Measurements from ENCODE around the gene SCUBE1.

Gene SCUBE1

GRCh38 chr22:43158778-43159483, 184.2 kb downstream of the SCUBE1 start:
- TF ChIP-seq ZNF274 (IDR thresholded peaks at IDR 0.05; ENCODE audit: low read depth, low read length) (no peak), YY1 (IDR thresholded peaks at IDR 0.05; ENCODE audit: insufficient read depth, insufficient read length) (no peak), SUZ12 (IDR thresholded peaks at IDR 0.05; ENCODE audit: extremely low read depth, insufficient read depth, insufficient read length) (no peak)

DNA sequence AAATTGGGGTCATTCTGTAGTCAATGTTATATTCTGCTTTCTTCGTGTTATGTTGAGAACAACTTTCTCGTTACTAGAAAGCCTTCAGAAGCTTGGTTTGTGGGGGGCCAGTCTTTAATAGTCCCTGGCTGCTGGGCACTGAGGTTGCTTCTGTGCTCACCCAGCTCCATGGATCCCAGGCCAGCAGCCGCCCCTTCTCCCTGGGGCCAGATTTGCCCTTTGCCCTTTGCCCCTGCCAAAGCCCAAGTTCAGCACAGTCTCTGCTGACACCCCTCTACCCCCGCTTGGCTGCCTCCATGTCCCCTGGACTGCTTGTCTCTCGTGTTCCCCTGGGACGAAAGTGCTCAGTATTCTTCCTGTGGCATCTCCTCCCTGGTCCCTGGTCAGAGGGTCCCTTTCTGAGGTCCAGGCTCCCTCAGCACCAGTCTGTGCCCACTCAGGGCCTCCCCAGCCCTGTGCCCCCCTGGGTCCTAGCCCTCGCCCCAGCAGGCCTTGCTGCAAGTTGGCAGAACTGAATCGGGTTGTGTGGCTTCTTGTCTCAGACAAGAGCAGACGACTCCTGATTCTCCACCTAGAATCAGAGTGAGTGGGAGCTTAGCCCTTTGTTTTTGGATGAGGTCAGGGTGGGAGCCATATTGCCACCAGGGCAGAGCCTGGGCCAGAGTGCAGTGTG, 185.2 kb downstream of the SCUBE1 start:
- Histone ChIP-seq H3K4me3 (ENCODE audit: insufficient read length, low read depth) (no peak overlapping the region), H3K4me1 (ENCODE audit: insufficient read depth, insufficient read length) (peaks cover 6% of the 10 kb centered on the region), H3K27me3 (ENCODE audit: insufficient read depth, insufficient read length) (no peaks in the 10 kb centered on the region), H3K9ac (ENCODE audit: insufficient read length, low read depth) (no peak overlapping the region), H3K9me3 (ENCODE audit: insufficient read depth, low read length) (no peaks in the 10 kb centered on the region), H3K36me3 (ENCODE audit: insufficient read depth, insufficient read length, low read length) (peaks cover 5% of the 10 kb centered on the region)
- TF ChIP-seq ZNF274 (IDR thresholded peaks at IDR 0.05; ENCODE audit: low read depth, low read length) (no peak), YY1 (IDR thresholded peaks at IDR 0.05; ENCODE audit: insufficient read depth, insufficient read length) (no peak), SUZ12 (IDR thresholded peaks at IDR 0.05; ENCODE audit: extremely low read depth, insufficient read depth, insufficient read length) (no peak)
- DNase-seq (ENCODE audit: low read depth, low spot score), result no peak

More at GRCh38 chr22:43158778-43159483, 184.2 kb downstream of the SCUBE1 start:
- H3K9ac ChIP-seq (ENCODE audit: insufficient read length, low read depth), result peak overlapping the region; percentile 17
- H3K4me1 ChIP-seq (ENCODE audit: insufficient read depth, insufficient read length), result peaks cover 6% of the 10 kb centered on the region
- DNase-seq (ENCODE audit: low read depth, low spot score), result no peak
- no peak overlapping the region for H3K4me3 ChIP-seq (ENCODE audit: insufficient read length, low read depth)
- no peaks in the 10 kb centered on the region for H3K27me3 ChIP-seq (ENCODE audit: insufficient read depth, insufficient read length)
- H3K9me3 ChIP-seq (ENCODE audit: insufficient read depth, low read length), result no peaks in the 10 kb centered on the region
- H3K36me3 ChIP-seq (ENCODE audit: insufficient read depth, insufficient read length, low read length), result peaks cover 5% of the 10 kb centered on the region

DNA sequence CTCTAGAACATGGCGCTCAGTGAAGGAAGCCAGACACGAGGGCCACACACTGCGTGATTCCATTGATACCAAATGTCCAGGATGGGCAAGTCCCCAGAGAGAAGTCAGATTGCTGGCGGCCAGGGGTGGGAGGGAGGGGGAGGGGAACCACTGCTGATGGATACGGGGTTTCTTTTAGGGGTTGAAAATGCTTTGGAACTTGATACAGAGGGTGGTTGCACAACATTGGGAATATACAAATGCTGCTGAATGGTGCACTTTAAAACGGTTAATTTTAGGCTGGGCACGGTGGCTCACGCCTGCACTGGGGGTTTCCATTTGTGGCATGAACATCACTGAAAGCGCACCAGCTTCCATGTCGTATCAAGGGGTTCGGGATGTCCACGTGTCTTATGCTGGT, 186.8 kb downstream of the SCUBE1 start:
- Histone ChIP-seq H3K36me3 (ENCODE audit: insufficient read depth, insufficient read length, low read length) (no peaks in the 10 kb centered on the region), H3K4me1 (ENCODE audit: insufficient read depth, insufficient read length) (peaks cover 15% of the 10 kb centered on the region), H3K4me3 (ENCODE audit: insufficient read length, low read depth) (no peak overlapping the region), H3K27me3 (ENCODE audit: insufficient read depth, insufficient read length) (peaks cover 12% of the 10 kb centered on the region), H3K9ac (ENCODE audit: insufficient read length, low read depth) (no peak overlapping the region), H3K9me3 (ENCODE audit: insufficient read depth, low read length) (no peaks in the 10 kb centered on the region)
- TF ChIP-seq YY1 (IDR thresholded peaks at IDR 0.05; ENCODE audit: insufficient read depth, insufficient read length) (no peak), SUZ12 (IDR thresholded peaks at IDR 0.05; ENCODE audit: extremely low read depth, insufficient read depth, insufficient read length) (no peak), ZNF274 (IDR thresholded peaks at IDR 0.05; ENCODE audit: low read depth, low read length) (no peak)
- DNase-seq (ENCODE audit: low read depth, low spot score), result no peak

GRCh38 chr22:43155789-43156188, 187.4 kb downstream of the SCUBE1 start:
- TF ChIP-seq SUZ12 (IDR thresholded peaks at IDR 0.05; ENCODE audit: extremely low read depth, insufficient read depth, insufficient read length) (no peak), ZNF274 (IDR thresholded peaks at IDR 0.05; ENCODE audit: low read depth, low read length) (no peak), YY1 (IDR thresholded peaks at IDR 0.05; ENCODE audit: insufficient read depth, insufficient read length) (no peak)
- peaks cover 17% of the 10 kb centered on the region for H3K27me3 ChIP-seq (ENCODE audit: insufficient read depth, insufficient read length)
- no peak overlapping the region for H3K4me3 ChIP-seq (ENCODE audit: insufficient read length, low read depth)
- H3K4me1 ChIP-seq (ENCODE audit: insufficient read depth, insufficient read length), result peaks cover 19% of the 10 kb centered on the region
- DNase-seq (ENCODE audit: low read depth, low spot score), result no peak
- no peaks in the 10 kb centered on the region for H3K36me3 ChIP-seq (ENCODE audit: insufficient read depth, insufficient read length, low read length)
- H3K9me3 ChIP-seq (ENCODE audit: insufficient read depth, low read length), result no peaks in the 10 kb centered on the region
- H3K9ac ChIP-seq (ENCODE audit: insufficient read length, low read depth), result no peak overlapping the region

- H3K4me1 ChIP-seq (ENCODE audit: insufficient read depth, insufficient read length), result peaks cover 21% of the 10 kb centered on the region
- H3K36me3 ChIP-seq (ENCODE audit: insufficient read depth, insufficient read length, low read length), result no peaks in the 10 kb centered on the region
- H3K9ac ChIP-seq (ENCODE audit: insufficient read length, low read depth), result no peak overlapping the region
- no peaks in the 10 kb centered on the region for H3K9me3 ChIP-seq (ENCODE audit: insufficient read depth, low read length)
- peaks cover 21% of the 10 kb centered on the region for H3K27me3 ChIP-seq (ENCODE audit: insufficient read depth, insufficient read length)
- no peak for DNase-seq (ENCODE audit: low read depth, low spot score)
- H3K4me3 ChIP-seq (ENCODE audit: insufficient read length, low read depth), result no peak overlapping the region
- TF ChIP-seq ZNF274 (IDR thresholded peaks at IDR 0.05; ENCODE audit: low read depth, low read length), result no peak
- no peak for TF ChIP-seq YY1 (IDR thresholded peaks at IDR 0.05; ENCODE audit: insufficient read depth, insufficient read length)
- TF ChIP-seq SUZ12 (IDR thresholded peaks at IDR 0.05; ENCODE audit: extremely low read depth, insufficient read depth, insufficient read length), result no peak
Measured at GRCh38 chr22:43154887-43155536, 188.2 kb downstream of the SCUBE1 start.

DNA sequence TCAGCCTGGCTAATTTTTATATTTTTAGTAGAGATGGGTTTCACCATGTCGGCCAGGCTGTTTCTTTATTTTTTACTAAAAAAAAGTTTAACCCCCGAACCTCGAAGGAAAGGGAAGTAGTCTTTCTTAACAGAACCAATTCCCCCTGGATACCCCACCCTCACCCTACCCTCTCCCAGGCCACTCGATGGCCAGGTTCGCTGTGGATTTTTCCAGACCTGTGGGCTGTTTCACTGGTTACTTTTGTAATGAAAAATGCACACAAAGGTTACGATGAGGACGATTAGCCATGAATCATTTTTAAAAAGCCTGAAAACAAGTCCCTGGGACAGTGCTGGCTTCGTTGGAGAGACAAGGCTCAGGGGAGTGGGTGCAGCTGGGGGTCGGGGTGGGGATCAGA, 189.3 kb downstream of the SCUBE1 start:
- no peak overlapping the region for H3K9ac ChIP-seq (ENCODE audit: insufficient read length, low read depth)

More for the DNA sequence above, 189.3 kb downstream of the SCUBE1 start:
- Histone ChIP-seq H3K4me1 (ENCODE audit: insufficient read depth, insufficient read length) (peaks cover 18% of the 10 kb centered on the region), H3K36me3 (ENCODE audit: insufficient read depth, insufficient read length, low read length) (no peaks in the 10 kb centered on the region), H3K27me3 (ENCODE audit: insufficient read depth, insufficient read length) (peaks cover 21% of the 10 kb centered on the region), H3K9me3 (ENCODE audit: insufficient read depth, low read length) (no peaks in the 10 kb centered on the region), H3K4me3 (ENCODE audit: insufficient read length, low read depth) (no peak overlapping the region)
- no peak for DNase-seq (ENCODE audit: low read depth, low spot score)
- no peak for TF ChIP-seq YY1 (IDR thresholded peaks at IDR 0.05; ENCODE audit: insufficient read depth, insufficient read length)
- TF ChIP-seq ZNF274 (IDR thresholded peaks at IDR 0.05; ENCODE audit: low read depth, low read length), result no peak
- no peak for TF ChIP-seq SUZ12 (IDR thresholded peaks at IDR 0.05; ENCODE audit: extremely low read depth, insufficient read depth, insufficient read length)
